ENCODE data around the gene CUX1.
A peak's percentile ranks its signal among the peaks of the same experiment; 100 is the strongest.
"Not testable (repeated sequence)": the region's sequence is repeated elsewhere in the genome, so short reads cannot be mapped to it uniquely, and the experiment has no call there.

The CUX1 gene

DNA sequence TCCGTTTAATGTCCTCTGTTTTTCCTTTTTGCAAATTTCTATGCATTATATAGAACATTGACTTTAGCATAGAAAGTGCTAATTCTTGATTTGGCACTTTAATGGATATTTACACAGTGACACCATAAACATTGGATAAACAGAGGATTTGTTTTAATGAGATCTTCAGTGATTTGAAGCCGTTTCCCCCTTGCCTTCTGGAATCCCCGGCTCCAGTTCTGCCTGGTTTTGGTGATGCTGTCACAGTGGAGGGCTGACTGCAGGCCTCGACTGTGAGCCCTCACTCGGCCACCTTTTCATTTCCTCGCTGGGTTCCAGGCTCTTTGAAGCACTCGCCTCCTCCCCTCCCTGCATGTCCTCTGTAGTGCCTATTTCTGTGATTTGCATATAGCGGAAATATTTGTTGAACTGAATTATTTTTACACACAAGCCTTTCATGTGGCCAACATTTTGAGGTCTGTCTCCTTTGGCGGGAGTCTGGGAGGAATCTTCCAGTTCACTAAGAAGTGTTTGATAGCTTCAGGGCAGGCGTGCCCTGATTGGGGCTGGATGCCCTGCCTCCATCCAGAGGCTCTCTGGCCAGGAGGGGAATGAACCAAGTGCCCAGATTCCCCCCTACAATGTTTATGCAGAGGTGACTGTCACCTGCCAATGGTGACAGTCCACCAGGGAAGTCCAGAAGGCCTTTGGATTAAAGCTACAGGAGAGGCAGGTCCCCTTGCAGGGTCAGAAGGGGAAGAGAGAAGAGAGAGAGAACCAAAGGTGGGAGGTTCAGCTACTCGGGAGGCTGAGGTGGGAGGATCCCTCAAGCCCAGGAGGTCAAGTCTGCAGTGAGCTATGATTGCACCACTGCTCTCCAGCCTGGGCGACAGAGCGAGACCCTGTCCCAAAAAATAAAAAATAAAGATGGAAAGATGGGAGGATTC, 67.5 kb downstream of the CUX1 start:
- FAIRE-seq (peak; percentile 79), DNase-seq (ENCODE audit: extremely low spot score, insufficient read length, low read depth) (peak; percentile 32)

DNA sequence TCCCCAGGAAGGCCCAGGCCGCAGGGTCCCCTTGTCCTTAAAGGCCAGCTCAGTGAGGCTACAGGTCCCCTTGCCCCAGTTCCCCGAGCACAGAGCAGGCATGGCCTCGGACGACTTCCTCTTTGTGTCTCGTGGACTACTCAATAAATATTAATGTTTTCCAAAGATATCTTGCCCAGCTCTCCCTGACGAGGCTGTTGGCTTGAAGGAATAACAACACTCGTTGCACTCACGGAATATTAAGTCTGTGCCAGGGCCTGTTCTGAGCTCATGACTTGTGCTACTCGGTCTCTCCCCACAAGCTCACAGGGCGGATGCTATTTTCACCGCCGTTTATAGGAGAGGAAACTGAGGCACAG, 68.2 kb downstream of the CUX1 start:
- no peak for FAIRE-seq

GRCh38 chr7:101887352-101887751, 69.9 kb downstream of the CUX1 start:
- FAIRE-seq; DNase-seq (ENCODE audit: extremely low spot score, insufficient read length, low read depth): not testable (repeated sequence)

More for the DNA sequence above, 68.2 kb downstream of the CUX1 start:
- DNase-seq (ENCODE audit: extremely low spot score, insufficient read length, low read depth) = no peak

DNA sequence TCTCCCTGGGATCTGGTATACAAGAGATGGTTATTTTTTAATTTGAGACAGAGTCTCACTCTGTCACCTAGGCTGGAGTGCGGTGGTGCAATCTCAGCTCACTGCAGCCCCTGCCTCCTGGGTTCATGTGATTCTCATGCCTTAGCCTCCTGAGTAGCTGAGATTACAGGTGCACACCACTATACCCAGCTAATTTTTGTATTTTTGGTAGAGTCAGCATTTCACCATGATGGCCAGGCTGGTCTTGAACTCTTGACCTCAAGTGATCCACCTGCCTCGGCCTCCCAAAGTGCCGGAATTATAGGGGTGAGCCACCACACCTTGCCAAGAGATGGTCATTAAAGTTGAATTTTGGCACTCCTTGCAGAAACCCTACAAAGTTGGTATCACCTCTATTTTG, 71.1 kb downstream of the CUX1 start:
- not testable (repeated sequence) for DNase-seq (ENCODE audit: extremely low spot score, insufficient read length, low read depth); FAIRE-seq

GRCh38 chr7:101890749-101891523, 73.5 kb downstream of the CUX1 start:
- no peak for DNase-seq (ENCODE audit: extremely low spot score, insufficient read length, low read depth)
- no peak for FAIRE-seq

GRCh38 chr7:101891936-101892640, 74.7 kb downstream of the CUX1 start:
- FAIRE-seq = no peak
- no peak for DNase-seq (ENCODE audit: extremely low spot score, insufficient read length, low read depth)

DNA sequence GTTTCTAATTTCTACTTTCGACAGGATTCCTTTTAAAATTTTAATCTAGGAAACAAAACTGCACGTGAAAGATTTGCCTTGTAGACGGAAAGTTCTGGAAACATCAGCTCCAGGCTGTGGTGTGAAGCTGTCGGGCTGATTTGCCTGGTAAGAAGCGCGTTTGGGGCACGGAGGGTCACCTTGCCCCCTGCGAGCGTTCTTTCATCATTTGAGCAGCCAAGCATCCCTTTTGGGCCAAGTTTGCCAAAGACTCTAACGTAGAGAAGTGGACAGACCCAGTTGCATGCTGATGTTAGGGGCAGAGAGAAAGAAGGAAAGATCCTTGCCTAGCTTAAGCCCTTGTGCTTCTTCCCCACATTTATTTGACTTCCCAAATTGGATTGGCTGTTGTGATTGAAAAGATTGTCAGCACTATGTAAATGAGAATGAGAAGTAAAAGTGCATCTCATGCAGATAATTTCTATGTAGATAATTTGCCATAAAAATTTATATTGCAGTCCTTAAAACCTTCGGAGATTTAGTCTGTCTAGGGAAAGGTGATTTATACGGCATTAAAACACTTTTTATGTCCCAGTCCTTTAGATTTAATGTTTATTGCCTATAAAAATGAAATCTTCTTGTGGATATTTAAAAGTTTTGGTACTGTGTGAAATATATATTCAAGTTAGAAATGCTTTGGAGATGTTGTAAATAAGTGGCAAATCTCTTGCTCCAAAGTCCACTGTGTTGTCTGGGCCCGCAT, 76.1 kb downstream of the CUX1 start:
- FAIRE-seq (no peak), DNase-seq (ENCODE audit: extremely low spot score, insufficient read length, low read depth) (no peak)

- no peak for FAIRE-seq
- no peak for DNase-seq (ENCODE audit: extremely low spot score, insufficient read length, low read depth)
Measured at GRCh38 chr7:101896316-101896715, 78.9 kb downstream of the CUX1 start.

GRCh38 chr7:101896941-101897340, 79.5 kb downstream of the CUX1 start:
- FAIRE-seq (no peak), DNase-seq (ENCODE audit: extremely low spot score, insufficient read length, low read depth) (no peak)

DNA sequence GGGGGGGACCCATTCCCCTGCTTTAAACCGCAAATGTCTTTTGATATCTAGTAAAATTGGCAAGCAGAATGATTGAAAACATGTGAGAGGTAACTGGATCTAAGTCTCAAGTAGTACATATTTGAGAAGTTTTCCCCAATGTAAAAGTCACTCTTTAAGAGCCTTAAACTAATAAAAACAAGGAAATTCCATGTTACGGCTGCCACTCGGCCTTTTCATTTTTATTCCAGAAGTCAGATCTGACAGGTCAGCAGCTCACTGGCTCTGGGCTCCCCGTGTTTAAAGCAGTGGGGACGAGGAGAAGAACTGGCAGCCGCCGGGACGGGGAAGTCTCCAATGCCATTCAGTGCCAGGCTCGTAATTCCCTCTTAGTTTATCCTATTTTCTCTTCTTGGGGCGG, 80.7 kb downstream of the CUX1 start:
- FAIRE-seq = no peak
- no peak for DNase-seq (ENCODE audit: extremely low spot score, insufficient read length, low read depth)

- FAIRE-seq (no peak), DNase-seq (ENCODE audit: extremely low spot score, insufficient read length, low read depth) (no peak)
Measured at GRCh38 chr7:101899616-101900015, 82.2 kb downstream of the CUX1 start.

- DNase-seq (ENCODE audit: extremely low spot score, insufficient read length, low read depth) (no peak), FAIRE-seq (no peak)
Measured at GRCh38 chr7:101900103-101900502, 82.7 kb downstream of the CUX1 start.

- DNase-seq (ENCODE audit: extremely low spot score, insufficient read length, low read depth) (no peak), FAIRE-seq (no peak)
Measured at GRCh38 chr7:101901661-101902491, 84.5 kb downstream of the CUX1 start.

DNA sequence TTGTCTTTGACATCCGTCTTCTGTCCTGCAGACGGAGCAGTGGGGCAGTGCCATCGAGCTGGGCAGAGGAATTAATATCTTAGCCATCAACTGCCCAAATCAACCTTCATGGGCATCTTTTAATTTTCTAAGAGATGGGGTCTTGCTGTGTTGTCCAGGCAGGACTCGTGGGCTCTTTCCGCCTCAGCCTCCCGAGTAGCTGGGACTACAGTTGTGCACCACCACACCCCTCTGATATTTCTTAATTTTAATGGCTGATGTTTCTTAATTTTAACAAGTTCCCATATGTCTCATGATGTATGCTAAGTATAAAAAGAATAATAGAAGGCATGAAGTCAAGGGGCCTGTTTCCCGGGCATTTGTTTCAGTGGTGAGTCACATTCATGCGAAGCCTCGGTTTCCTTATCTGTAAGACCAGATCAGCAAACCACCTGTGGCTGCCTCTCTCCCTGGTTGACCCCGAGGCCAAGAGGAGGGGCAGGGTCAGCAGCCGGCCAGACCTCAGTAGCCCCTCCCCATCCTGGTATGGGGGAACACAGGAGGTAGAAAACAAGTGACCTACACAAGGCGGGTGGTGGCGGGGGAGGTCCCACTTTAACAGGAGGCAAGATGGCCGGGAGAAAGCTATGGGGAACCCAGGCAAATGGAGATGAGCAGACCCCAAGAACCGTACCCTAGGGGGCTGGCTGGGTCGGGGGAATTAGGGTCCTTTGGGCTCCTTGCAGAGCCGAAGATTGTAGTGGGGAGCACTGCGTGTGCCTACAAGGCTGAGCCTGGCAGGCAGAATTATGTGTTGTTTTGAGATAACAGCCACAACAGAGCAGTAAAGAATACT, 85.5 kb downstream of the CUX1 start:
- FAIRE-seq = no peak
- no peak for DNase-seq (ENCODE audit: extremely low spot score, insufficient read length, low read depth)

- no peak for DNase-seq (ENCODE audit: extremely low spot score, insufficient read length, low read depth)
- no peak for FAIRE-seq
Measured at GRCh38 chr7:101903515-101903868, 86.1 kb downstream of the CUX1 start.

- no peak for FAIRE-seq
- DNase-seq (ENCODE audit: extremely low spot score, insufficient read length, low read depth) = no peak
Measured at GRCh38 chr7:101904019-101904418, 86.6 kb downstream of the CUX1 start.

GRCh38 chr7:101905203-101905865, 87.9 kb downstream of the CUX1 start:
- DNase-seq (ENCODE audit: extremely low spot score, insufficient read length, low read depth) (no peak), FAIRE-seq (no peak)

All from GM18507 (cell line).